Erythroblast (primary cell): ENCODE measurements around the gene GNB5.

ENCODE experiments used
- GATA1 ChIP-seq: IDR thresholded peaks from 2 replicates; pipeline ENCODE4 v1.6.1; 2011; ENCODE audit warnings: low read depth, mild to moderate bottlenecking, control low read depth, low read length, moderate library complexity
- POLR2A ChIP-seq: IDR thresholded peaks from 2 replicates; pipeline ENCODE4 v1.6.1; 2011; ENCODE audit warnings: mild to moderate bottlenecking, low read length

DNA sequence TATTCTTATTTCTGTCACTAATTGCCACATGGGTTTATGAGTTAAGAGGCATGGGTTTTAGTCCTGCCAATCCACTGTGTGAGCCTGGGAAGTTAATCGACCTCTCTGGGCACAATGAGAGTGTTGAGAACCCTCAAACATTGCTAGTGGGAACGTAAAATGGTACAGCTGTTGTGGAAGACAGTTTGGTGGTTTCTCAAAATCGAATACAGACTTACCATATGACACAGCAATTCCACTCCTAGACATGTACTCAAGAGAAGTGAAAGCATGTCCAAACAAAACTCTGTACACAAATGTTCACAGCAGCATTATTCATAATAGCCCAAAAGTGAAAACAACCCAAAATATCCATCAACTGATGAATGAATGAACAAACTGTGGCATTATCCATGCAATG, 5.7 kb upstream of the GNB5 start:
- no peak for TF ChIP-seq POLR2A
- no peak for TF ChIP-seq GATA1
